Thymus (tissue), 11 donors: ENCODE data around the gene BAG2. TPM values are rescaled to one million over a fixed set of nuclear protein-coding genes. Genes with fewer than 3 reads are reported as not detected.

ENCODE experiments used
- DNase-seq, 9 donors: peaks; one replicate each; pipeline ENCODE4 v3.0.0-alpha.2; 2013; ENCODE audit warnings: low spot score in 9 of 9, low read depth in 6 of 9, missing footprints in 1 of 9
- H3K27ac ChIP-seq, 2 donors: one replicate each; pipeline ENCODE4 v1.5.1; 2013; ENCODE audit warnings: control low read depth in 1 of 2, low read depth in 1 of 2, low read length in 1 of 2, mild to moderate bottlenecking in 1 of 2, moderate library complexity in 1 of 2
- H3K27me3 ChIP-seq, 2 donors: one replicate each; pipeline ENCODE4 v1.5.1; 2013; ENCODE audit warnings: low read length in 1 of 2; ENCODE audit not compliant: control insufficient read depth in 2 of 2, insufficient read depth in 1 of 2
- H3K36me3 ChIP-seq, 2 donors: one replicate each; pipeline ENCODE4 v1.5.1; 2013; ENCODE audit warnings: low read length in 1 of 2, mild to moderate bottlenecking in 1 of 2, moderate library complexity in 1 of 2; ENCODE audit not compliant: control insufficient read depth in 2 of 2, insufficient read depth in 2 of 2
- H3K4me1 ChIP-seq, 2 donors: one replicate each; pipeline ENCODE4 v1.5.1; 2013; ENCODE audit warnings: low read length in 2 of 2; ENCODE audit not compliant: control insufficient read depth in 2 of 2, insufficient read depth in 2 of 2
- H3K4me3 ChIP-seq, 2 donors: one replicate each; pipeline ENCODE4 v1.5.1; 2013; ENCODE audit warnings: low read length in 2 of 2, control low read depth in 1 of 2, mild to moderate bottlenecking in 1 of 2
- H3K9me3 ChIP-seq, 2 donors: one replicate each; pipeline ENCODE4 v1.5.1; 2013; ENCODE audit warnings: low read length in 1 of 2, mild to moderate bottlenecking in 1 of 2; ENCODE audit not compliant: control insufficient read depth in 2 of 2, insufficient read depth in 1 of 2
- WGBS: extraction: QIAGEN DNeasy Blood & Tissue Kit; methylation state at CpG from one replicate; pipeline ENCODE4 v1.1.7; 2013; 5-methylcytosine and 5-hydroxymethylcytosine counted together
- polyA plus RNA-seq: library from polyadenylated mRNA; stranded (reverse); fragments of 200-250 nt; gene quantifications from one replicate; pipeline ENCODE4 v1.2.3, GENCODE V29; 2013
- total RNA-seq: library from RNA; stranded (reverse); fragments of 120-200 nt; gene quantifications from one replicate; pipeline ENCODE4 v1.2.4, GENCODE V29; 2013
- donor health status: healthy.

Gene BAG2
- total and polyA plus RNA-seq, 2 donors: 2.1 to 2.4 TPM

DNA sequence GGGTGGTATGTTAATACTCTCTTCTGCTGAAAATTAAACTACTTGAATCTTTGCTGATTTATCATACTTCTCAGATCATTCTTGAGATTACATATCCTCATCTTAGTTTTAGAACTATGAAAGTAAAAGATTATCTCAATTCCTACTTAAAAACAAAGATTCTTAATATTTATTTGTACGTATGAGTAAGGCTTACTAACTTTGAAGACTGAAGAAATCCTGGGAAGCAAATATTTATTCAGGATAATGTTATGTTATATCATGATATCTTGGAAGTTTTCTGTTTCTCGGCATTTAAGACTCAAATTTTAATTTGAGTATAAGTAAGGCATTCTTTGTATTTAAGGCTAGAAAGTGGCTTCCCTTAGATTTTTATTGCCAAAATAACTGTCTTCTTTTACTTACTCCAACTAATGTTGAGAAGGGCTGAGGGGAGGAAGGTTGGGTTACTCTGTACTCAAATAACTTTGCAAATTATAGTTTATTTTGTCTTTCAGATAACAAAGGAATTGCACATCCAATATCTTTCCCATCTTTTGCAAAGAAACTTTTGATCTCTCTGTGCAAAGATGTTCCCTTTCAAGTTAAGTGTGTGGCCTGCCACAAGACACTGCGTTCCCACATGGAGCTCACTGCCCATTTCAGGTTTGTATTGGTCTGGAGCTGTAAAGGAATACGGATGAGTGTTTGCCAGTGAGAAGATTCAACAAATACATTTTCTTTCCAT is 30.5 kb upstream of the BAG2 start:
- no peak for DNase-seq
- Histone ChIP-seq H3K27me3 (no peaks in the 10 kb centered on the region), H3K9me3 (no peaks in the 10 kb centered on the region), H3K27ac (no peak overlapping the region), H3K4me3 (no peak overlapping the region), H3K36me3 (peaks cover 0 to 15% of the 10 kb centered on the region in 2 donors), H3K4me1 (no peaks in the 10 kb centered on the region)
- 98% methylated on average over 4 of the region's 4 CpGs for WGBS

DNA sequence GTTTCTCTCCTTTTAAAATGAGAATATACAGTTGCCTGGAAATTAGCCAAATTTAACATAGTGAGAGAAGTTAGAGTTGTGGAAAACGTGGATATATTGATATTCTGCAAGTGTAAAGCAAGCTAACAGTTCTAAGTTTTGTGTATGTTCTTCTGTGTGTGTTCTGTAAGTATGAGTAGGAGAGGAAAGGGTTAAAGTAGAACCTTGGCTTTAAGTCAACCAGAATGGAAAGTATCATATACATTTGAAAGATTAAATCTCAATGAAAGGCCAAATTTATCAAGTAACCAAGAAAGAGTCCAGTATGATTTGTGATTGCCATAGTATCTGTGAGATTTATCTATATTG is 30.0 kb upstream of the BAG2 start:
- no peaks in the 10 kb centered on the region for H3K27me3 ChIP-seq
- H3K4me1 ChIP-seq: no peaks in the 10 kb centered on the region
- H3K9me3 ChIP-seq: no peaks in the 10 kb centered on the region
- no peak overlapping the region for H3K27ac ChIP-seq
- 96% methylated on average over 1 of the region's 1 CpG for WGBS
- peaks cover 2 to 18% of the 10 kb centered on the region in 2 donors for H3K36me3 ChIP-seq
- DNase-seq: no peak
- no peak overlapping the region for H3K4me3 ChIP-seq

DNA sequence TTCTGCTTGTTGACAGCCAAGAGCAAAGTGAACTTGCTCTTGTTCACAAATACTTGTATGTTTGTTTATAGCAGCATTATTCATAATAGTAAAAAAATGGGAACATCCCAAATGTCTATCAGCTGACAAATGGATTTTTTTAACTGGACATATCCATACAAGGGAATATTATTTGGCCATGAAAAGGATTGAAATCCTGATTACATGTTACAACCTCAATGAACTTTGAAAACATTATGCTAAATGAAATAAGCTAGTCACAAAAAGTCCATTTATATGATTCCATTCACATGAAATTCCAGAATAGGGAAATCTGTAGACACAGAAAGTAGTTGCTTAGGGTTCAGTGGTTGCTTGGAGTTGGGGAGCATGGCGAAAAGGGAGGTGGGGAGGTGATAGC is 28.4 kb upstream of the BAG2 start:
- H3K27ac ChIP-seq: no peak overlapping the region
- H3K4me1 ChIP-seq: no peaks in the 10 kb centered on the region
- no peaks in the 10 kb centered on the region for H3K27me3 ChIP-seq
- DNase-seq: no peak
- no peaks in the 10 kb centered on the region for H3K9me3 ChIP-seq
- peaks cover 12 to 27% of the 10 kb centered on the region in 2 donors for H3K36me3 ChIP-seq
- 96% methylated on average over 1 of the region's 1 CpG for WGBS
- H3K4me3 ChIP-seq: no peak overlapping the region

DNA sequence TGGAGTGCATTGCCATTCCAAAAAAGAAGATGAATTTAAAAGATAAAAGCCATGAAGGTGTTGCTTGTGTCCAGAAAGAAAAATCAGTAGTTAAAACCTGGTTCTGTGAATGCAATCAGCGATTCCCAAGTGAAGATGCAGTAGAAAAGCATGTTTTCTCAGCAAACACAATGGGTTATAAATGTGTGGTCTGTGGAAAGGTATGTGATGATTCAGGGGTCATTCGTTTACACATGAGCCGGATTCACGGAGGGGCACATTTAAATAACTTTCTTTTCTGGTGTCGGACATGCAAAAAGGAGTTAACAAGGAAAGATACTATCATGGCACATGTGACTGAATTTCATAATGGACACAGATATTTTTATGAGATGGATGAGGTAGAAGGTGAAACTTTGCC is 24.7 kb upstream of the BAG2 start:
- WGBS: 98% methylated on average over 5 of the region's 5 CpGs
- Histone ChIP-seq H3K27ac (no peak overlapping the region), H3K4me3 (no peak overlapping the region), H3K9me3 (no peaks in the 10 kb centered on the region), H3K36me3 (peaks cover 12 to 27% of the 10 kb centered on the region in 2 donors), H3K4me1 (no peaks in the 10 kb centered on the region), H3K27me3 (no peaks in the 10 kb centered on the region)
- DNase-seq: no peak

- no peaks in the 10 kb centered on the region for H3K27me3 ChIP-seq
- WGBS: 57% methylated on average over 7 of the region's 7 CpGs
- H3K9me3 ChIP-seq: no peaks in the 10 kb centered on the region
- no peaks in the 10 kb centered on the region for H3K4me1 ChIP-seq
- no peak for DNase-seq
- H3K36me3 ChIP-seq: peaks cover 12 to 28% of the 10 kb centered on the region in 2 donors
- no peak overlapping the region for H3K4me3 ChIP-seq
- H3K27ac ChIP-seq: no peak overlapping the region
Observed at GRCh38 chr6:57147955-57148858, 23.9 kb upstream of the BAG2 start.

- Histone ChIP-seq H3K27ac (no peak overlapping the region), H3K27me3 (no peaks in the 10 kb centered on the region), H3K4me1 (no peaks in the 10 kb centered on the region), H3K9me3 (no peaks in the 10 kb centered on the region), H3K36me3 (peaks cover 0 to 23% of the 10 kb centered on the region in 2 donors), H3K4me3 (no peak overlapping the region)
- DNase-seq: no peak
Observed at GRCh38 chr6:57158658-57159057, 13.5 kb upstream of the BAG2 start.

DNA sequence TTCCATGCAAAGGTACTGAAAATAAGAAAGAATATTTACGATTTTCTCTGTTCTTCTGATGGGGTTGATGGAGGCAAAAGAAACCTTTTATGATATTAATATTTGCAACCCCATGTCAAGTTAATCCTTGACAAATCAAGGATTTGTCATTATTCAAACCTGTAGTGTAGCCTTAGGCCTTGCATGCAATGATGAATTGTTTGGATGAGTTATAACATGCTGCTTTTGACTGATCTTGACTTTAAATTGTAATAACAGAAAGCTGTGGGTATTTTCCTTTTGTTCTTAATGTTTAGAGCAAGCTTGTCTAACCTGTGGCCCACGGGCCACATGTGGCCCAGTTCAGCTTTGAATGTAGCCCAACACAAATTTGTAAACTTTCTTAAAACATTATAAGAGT is 13.0 kb upstream of the BAG2 start:
- DNase-seq: no peak
- Histone ChIP-seq H3K27ac (no peak overlapping the region), H3K36me3 (peaks cover 0 to 20% of the 10 kb centered on the region in 2 donors), H3K9me3 (no peaks in the 10 kb centered on the region), H3K27me3 (no peaks in the 10 kb centered on the region), H3K4me3 (no peak overlapping the region), H3K4me1 (no peaks in the 10 kb centered on the region)
- 96% methylated on average over 2 of the region's 2 CpGs for WGBS

DNA sequence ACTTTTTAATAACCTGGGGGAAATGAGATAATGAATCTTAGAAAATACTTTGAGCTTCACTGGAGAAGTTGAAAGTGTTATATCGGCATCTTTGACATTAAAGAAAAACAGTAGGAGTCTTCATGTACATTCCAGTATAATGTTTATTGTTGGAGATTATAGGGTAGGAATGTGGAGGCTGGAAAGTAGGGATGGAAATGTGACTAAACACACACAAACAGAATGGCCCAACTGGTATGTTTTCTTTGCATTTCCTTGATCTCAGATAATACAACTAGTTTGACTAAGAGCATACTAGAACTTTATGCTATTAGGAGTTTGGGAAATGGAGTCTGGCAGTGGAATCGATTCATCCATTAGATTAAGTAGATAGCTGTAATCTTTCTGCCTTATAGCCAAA is 10.1 kb upstream of the BAG2 start:
- peaks cover 0 to 12% of the 10 kb centered on the region in 2 donors for H3K36me3 ChIP-seq

DNA sequence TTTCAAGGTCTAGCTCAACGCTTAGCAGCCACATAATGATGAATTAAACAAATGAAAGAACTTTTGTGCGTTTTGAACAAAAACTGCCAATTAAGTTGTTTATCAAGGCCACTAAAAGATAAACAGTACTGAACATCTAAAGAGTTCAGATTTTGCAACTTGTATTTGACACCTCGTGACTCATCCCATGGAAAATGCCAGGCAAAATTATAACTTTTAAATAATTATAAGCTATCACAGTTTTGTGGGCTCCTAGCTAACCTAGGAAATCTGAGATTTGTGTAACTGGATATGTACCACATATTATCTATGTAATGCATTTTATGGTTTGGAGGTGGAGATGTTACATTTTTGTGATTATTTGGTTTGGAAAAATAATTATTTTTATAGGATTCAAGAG is 9.6 kb upstream of the BAG2 start:
- no peaks in the 10 kb centered on the region for H3K27me3 ChIP-seq
- H3K27ac ChIP-seq: no peak overlapping the region
- no peaks in the 10 kb centered on the region for H3K9me3 ChIP-seq
- WGBS: 97% methylated on average over 3 of the region's 3 CpGs
- DNase-seq: no peak
- H3K4me1 ChIP-seq: no peaks in the 10 kb centered on the region
- H3K4me3 ChIP-seq: no peak overlapping the region
- peaks cover 0 to 13% of the 10 kb centered on the region in 2 donors for H3K36me3 ChIP-seq

More for the DNA sequence above, 10.1 kb upstream of the BAG2 start:
- DNase-seq: no peak
- Histone ChIP-seq H3K27me3 (no peaks in the 10 kb centered on the region), H3K4me3 (no peak overlapping the region), H3K9me3 (no peaks in the 10 kb centered on the region), H3K4me1 (no peaks in the 10 kb centered on the region), H3K27ac (no peak overlapping the region)
- 99% methylated on average over 2 of the region's 2 CpGs for WGBS
